Testis (tissue), 2 donors: ENCODE data around the gene ELF3.

Experiments
- CTCF ChIP-seq, 3 experiments: fragments of 450-650 bp in 2 of 3; fragments of 200-600 bp in 1 of 3; sonication (generic) in 1 of 3; IDR thresholded peaks; one replicate each; pipeline ENCODE4 v1.5.1; 2016 to 2019; ENCODE audit warnings: antibody characterized with exemption in 3 of 3, mild to moderate bottlenecking in 2 of 3, moderate library complexity in 1 of 3
- POLR2A ChIP-seq: fragments of 450-650 bp; IDR thresholded peaks from one replicate; pipeline ENCODE4 v1.6.1; 2017; ENCODE audit warnings: antibody characterized with exemption, mild to moderate bottlenecking, moderate library complexity

GRCh38 chr1:202037706-202038296 lies 27.4 kb downstream of the ELF3 start:
- TF ChIP-seq CTCF (IDR thresholded peaks at IDR 0.05), result no peak
- no peak for TF ChIP-seq POLR2A
